Measurements from ENCODE around the gene NTM.

GRCh38 chr11:131422496-131422895, 52.1 kb downstream of the NTM start:
- no peak for TF ChIP-seq CTCF (IDR thresholded peaks at IDR 0.05)
- no peak for TF ChIP-seq POLR2A (IDR thresholded peaks at IDR 0.05)

All from adrenal gland (tissue), 5 donors.